GM19328 (cell line): ENCODE data around the gene CALY.

Source experiments
- ATAC-seq: cut with Tn5 transposase; IDR thresholded peaks from one replicate; pipeline ENCODE4 v1.9.1; 2021; ENCODE audit warnings: mild to moderate bottlenecking, moderate library complexity; ENCODE audit not compliant: unreplicated experiment

CALY gene

DNA sequence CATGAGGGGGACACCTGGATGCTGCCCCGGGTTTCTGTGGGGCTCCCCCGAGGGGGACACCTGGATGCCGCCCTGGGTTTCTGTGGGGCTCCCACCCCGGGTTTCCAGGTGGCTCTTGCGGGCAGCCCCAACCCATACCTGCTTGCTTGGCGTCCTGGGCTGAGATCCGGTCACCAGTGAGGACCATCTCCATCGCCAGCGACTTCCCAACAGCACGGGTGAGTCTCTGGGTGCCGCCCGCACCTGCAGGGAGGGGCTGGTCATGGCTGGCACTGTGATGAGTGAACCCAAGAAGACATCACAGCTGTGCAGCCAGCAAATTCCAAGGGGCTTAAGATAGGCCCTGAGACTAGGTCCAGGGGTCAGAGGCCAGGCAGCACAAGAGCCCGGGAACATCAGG lies 30.1 kb upstream of the CALY start:
- no peak for ATAC-seq

DNA sequence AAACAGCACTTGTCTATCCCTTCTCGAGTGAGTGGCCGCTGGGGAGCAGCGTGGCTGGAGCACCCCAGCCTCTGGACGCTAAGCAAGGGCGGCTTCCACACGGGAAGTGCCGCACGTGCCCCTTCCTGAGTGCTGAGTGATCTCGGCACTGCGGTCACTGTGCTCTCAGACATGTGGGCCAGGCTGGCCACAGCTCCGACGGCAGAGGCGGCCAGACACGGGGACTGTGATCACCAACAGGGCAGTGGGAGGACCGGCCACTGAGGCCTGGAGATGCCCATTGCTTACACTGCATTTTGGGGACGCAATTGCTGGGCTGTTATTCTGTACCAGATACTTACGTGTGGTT lies 29.4 kb upstream of the CALY start:
- no peak for ATAC-seq

DNA sequence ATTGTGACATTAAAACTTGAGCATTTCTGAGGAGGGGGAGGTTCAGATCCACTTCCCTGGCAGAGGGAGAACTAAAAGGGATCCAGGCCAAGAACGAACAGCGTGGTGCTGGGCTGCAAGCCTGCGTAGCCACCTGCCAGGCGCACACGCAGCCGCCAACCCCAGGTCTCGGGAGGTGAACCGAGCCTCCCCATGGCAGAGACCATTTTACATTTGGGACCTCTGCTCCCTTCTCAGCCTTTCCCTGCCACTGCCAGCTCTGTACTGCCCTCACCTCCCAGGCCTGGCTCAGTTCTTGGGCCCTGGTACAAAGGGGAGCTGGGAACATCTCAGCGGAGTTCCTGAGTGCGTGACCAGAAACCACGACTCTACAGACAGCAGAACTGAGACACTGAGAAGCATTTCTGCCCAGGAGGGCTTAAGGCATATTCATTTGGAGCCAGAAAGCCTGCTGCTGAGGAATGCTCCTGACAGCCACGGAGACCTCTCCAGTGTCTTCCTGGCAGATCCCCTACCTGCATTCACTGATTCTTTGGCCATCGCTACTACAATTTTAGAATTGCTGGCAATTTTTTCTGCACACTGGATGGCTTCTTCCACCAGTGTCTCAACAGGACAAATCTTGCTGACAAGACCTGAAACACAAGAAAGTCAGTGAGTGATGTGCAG lies 28.9 kb upstream of the CALY start:
- no peak for ATAC-seq

DNA sequence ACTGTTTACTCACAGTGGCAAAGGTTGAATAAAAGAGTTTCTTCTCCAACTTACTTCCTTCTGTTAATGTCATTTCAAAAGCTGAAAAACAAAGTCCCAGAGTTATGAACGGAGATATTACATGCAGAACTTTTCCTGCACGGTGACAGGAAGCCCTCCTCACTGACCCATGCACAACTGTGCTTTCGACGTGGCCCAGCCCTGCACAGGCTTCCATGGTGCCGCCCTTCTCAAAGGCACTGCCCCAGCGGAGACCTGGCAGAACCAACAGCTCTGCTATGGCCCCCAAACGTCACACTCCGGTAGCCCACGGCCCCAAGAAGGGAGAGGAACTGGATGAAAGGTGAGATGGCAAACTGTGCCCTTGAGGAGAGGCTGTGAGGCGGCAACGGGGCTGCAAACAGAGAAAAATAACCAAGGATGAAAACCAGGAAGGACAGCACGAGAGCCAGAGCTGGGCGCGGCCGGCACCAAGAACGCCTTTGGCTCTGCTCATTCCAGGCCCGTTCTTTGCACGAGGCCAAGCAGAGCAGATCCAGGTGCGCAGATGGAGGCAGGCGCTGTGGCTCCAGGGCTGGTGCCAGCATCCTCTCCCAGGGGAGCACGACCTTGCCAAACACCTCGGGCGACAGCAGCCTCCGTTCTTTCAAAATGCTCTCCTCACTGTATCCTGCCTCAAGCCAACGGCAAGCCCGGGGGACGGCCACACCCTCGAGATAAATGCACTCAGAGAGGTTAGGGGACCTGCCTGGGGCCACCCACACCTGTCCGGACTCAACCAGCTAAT lies 28.1 kb upstream of the CALY start:
- no peak for ATAC-seq

DNA sequence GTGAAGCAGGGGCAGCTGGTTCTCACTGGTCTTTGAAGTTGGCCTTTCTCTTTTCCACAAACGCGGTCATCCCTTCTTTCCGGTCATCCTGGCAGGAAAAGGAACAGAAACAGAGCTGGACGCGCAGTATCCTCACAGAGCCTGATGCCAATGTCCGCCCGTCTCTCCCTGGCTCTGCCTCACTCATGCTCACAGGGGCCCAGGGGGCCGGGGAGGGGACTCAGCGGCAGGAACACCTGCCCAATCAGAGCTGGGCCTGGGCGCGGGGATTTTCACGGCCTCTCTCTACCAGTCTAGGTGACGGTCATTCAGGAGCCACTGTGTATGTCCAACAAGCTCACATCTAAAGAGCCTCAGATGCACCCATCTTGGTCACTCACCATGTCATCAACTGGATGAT lies 26.1 kb upstream of the CALY start:
- no peak for ATAC-seq

DNA sequence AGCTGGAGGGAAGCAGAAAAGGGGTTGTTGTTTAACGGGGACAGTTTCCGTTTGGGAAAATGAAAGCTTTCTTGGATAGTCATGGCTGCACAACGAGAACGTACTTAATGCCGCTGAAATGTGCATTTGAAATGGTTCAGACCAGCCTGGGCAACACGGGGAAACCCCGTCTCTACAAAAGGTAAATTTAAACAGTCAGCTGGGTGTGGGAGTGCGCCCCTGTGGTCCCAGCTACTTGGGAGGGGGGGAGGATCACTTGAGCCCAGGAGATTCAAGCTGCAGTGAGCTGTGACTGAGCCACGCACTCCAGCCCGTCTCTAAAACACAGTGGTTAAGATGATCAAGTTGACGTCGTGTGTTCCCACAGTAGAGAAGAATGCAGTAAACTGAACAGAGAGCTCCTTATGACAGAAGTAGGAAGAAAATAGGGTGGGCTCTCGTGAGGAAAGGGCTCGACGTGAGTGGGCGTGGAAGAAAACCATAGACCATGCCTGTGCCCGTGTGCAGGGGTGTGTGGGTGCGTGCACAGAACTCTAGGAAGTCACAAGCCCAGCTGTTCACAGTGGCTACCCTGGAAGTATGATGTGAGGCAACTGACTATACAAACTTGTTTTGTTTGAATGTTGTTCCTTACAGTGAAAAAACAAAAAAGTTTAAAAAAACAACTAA lies 25.2 kb upstream of the CALY start:
- no peak for ATAC-seq

DNA sequence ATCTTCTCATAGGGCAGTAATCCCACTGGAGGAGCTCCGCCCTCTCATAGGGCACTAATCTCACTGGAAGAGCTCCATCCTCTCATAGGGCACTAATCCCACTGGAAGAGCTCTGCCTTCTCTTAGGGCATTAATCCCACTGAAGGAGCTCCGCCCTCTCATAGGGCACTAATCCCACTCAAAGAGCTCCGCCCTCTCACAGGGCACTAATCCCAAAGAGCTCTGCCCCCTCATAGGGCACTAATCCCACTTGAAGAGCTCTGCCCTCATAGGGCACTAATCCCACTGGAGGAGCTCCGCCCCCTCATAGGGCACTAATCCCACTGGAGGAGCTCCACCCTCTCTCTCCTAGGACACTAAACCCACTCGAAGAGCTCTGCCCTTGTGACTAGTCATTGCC lies 24.5 kb upstream of the CALY start:
- ATAC-seq, result no peak

DNA sequence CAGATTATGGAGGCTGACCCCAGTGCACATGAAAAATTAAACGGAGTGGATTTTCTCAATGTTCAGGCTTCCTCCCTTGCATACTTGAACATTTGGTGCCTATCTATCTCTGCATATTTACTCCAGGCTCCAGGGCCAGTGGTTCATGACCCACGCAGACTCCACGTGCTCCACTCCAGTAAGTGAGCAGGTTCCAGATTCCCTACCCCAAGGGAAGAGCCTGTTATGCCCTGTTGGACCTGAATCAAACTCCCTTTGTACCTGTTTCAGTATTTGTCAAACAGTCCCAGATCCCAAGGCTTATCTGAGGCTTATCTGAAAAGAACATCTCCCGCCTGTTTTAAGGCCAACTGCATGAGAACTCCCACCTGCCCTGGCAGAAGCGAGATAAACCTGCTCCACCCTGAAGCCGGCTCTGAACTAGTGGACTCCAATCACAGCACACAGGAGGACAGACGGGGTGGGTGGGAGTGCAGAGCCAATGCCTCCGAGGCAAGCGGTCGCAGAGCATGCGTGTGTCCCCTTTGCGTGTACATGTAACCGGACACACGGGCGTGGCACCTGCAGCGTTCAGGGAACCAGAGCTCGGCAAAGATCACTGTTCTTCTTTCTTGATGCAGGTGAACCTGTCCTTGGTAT lies 23.4 kb upstream of the CALY start:
- ATAC-seq, result no peak

DNA sequence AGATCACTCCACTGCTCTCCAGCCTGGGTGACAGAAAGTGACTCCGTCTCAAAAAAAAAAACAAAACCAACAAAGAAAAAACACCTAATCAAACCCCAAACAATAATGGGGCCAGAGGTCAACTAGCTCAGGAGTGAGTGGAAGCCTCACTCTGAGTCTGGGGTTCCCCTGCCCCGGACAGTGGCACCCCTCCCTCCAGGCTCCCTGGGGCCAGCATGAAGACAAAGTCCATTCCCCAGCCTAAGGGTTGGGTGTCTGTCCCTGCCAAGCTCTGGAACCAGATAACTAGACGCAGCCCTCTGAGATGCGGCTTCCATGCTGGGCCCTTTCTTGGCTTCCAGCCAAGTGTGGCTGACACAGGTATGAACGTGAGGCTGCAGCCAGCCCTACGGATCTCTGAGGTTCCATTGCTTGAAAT lies 22.9 kb upstream of the CALY start:
- ATAC-seq, result no peak

DNA sequence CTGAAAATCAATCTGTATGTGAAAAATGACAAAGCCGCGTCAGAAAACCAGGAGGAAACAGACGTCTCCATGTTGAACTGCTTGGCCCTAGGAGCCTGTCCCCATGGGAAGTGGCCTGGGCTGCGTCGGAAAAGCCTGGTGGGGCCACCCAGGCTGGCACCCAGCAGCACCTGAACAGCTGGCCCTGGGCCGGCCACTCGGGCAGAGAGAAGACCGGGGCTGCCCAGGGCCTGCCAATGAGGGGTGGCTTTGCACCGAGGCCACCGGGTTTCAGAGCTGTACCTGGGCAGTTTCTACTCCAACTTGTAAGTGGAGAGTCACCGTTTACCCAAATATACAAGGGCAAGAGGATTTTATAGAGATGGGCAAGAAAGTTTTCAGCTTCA lies 22.2 kb upstream of the CALY start:
- ATAC-seq, result no peak

DNA sequence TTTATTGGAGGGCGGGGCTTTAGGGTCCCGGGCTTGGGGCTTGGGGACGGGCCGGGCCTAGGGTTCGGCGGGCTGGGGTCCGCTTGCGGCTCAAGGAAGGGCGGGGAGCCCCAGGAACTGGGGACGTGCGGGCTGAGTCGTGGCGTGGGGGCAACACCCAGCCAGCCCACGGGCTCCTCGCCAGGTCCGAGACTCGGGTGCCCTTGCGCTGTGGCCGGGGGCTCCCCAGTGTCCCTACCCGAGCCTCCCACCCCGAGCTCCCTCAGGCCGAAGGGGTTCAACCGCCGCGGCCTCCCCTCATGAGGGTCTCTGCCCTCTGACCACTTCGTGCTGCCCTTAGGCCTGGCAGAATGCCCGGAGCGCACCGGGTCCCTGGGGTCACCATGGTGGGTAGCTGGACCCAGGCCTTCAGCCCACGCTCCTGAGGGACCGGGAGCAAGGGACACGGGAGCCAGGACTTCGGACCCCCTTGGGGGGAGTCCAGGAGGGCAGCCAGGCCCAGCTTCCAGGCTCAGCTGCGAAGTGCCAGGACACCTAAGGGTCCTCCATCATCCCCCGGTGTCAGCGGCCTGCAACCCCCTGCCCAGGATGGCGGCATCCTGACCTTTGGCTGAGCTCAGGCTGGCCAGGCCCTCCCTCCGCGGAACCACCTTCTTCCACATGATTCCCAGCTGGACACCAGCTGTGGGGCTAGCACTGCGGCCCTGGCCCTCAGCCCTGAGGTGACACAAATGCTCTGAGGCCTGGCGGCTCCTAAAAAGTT lies 21.6 kb upstream of the CALY start:
- ATAC-seq, result no peak

DNA sequence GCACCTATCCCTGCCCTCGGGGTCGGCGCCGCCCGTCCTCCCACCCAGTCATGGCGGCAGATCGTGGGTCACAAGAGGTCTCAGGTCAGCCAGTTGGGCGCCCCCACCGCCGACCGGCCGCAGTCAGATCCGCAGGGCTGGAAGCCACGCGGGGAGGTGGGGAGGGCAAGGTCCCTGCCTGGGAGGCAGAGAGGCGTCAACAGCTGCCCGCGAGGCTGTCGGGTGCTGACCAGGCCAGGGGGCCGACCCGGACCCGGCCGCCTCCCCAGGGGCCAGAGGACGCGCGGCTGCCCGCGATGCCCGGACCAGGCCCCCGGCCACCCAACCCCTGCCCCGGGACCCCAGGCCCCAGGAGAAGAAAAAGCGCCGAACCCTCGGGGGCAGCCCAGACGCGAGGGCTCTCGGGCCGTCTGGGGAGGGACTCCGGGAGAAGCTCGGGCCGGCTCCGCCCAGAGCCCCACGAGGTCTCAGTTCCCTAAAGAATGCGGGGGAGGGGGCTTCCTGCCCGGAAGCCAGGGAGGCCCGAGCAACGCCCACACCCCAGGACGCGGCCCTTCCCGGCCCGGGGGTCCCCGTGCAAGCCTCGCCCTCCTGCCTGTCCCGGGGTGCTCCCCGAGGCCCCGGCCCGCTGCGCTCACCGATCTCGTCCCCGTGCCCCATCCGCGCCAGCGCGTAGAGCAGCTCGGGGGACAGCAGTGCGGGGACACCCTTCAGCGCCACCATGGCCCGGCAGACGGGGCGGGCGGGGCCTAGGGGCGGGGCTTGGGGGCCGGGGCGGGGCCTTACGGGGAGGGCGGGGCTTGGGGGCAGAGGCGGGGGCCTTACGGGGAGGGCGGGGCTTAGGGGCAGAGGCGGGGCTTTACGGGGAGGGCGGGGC lies 20.8 kb upstream of the CALY start, which contains the start of gene FUOM:
Gene FUOM (minus strand): TSS at position 735 of the 877 bp plus-strand sequence. CDS start 12 bp downstream, at position 723.
- peak; percentile 66 for ATAC-seq

DNA sequence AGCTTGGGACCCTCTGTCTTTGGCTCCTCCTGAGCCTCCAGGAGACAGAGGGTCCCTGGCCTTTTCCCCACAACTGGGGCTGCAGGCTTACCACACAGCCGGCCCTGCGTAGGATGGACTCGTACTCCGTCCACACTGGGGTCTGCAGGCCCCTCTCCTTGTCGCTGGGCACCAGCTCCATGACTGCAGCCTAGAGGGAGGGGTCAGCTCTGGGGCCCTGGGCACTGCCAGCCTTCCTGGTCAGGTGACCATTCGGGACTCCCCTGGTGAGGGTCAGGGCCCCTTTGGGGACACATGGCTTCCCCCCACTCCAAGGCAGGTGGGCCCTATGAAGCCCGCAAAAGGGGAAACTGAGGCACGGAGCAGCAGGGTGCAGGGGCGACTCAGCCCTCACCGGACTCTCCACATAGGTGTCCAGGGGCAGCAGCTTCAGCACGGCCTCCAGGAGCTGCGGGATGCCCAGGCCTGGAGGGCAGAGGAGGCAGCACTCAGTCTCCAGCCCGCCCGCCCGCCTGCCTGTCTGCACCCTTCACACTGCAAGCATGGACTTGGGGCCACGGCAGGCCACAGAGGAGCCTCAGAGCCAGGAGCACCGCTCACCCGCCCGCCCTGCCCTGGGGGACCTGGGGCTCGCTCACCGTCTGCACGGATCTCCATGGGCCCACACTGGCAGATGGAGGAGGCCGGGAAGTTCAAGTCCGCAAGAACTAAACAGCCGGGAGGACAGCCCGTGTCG lies 20.0 kb upstream of the CALY start:
- no peak for ATAC-seq

DNA sequence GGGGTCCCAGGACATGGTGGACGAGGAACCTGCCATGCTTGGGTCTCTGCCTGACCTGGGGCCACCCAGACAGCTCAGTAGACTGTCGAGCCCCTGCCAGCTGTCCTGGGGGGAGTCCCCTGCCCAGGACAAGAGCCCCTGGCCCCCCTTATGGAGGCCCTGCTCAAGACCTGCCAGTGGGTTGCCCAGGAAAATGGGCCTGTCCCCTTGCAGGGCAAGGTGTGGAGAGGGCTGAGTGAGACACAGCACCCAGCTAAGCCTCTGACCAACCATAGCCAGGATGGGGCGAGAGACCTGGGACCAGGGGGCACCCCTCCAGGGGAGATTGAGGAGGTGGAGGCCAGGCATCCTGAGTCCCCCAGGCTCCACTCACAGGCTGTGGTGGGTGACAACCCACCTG lies 19.3 kb upstream of the CALY start:
- no peak for ATAC-seq

DNA sequence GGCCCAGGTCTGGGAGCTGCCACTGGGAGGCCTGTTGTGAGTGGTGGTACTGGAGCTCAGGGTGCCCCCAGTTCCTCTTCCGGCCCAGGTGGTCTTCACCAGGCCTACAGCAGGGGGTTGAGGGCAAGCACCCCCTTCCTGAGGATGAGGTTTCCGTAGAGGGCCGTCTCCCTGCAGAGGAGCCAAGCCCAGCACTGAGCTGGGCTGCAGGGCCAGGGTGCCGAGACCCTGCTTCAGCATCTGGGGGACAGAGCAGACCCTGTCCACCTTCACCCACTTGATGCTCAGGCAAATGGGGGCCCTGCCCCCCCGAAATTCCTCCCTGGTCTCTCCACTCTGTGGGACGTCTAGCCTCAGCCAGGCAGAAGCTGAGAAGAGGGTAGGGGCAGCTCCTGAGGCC lies 18.6 kb upstream of the CALY start:
- no peak for ATAC-seq

DNA sequence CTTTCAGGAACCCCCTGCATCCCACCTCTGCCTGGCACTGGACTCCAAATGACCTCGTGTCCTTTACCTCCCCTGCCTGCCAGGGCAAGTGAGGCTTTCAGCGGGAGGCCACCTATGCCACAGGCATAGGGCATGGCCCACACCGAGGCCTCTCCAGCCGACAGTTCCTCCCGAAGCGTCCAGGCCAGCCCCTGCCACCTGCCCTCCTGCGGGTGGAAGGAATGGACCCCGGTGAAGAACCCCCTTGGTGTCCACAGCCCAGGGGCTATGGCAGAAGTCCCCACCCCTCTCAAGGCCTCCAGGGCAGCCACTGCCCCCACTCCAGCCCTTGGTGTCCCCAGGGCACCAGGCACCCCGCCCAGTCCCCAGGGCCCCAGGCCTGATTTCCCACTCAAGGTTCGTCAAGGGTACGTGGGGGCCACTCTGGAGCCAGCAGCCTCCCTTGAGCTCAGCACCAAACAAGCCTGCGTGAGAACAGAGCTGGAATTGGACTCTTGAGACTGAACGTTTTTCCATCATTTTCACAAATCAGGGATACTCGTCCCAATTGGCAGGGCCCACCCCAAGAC lies 18.1 kb upstream of the CALY start:
- no peak for ATAC-seq

DNA sequence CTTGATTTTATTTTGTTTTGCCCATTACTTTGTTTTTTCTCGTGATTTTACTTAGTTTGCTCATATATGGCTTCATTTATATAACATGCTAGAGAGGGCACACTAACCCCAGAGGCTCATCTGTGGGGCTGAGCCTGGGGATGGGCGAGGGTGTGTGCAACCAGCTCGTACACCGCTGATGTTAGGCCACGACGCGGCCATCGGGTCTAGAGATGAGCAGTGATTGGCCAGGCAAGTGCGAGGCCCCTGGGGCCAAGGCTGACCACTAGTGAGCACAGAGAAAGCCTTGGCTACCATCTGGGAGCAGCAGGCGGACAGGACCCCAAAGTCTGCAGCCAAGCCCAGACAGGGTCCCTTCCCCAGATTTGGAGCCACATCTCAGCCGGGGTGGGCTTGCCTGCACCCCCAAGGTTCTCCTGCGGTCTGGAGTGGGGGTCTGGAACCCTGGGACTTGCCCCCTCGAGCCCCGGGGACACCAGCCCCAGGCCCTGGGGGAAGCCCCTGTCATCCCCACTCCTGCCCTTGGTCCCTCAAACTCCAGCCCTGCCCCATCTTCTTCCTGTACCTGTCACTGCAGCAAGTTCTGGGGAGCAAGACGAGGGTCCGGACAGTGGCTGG lies 17.4 kb upstream of the CALY start:
- no peak for ATAC-seq

DNA sequence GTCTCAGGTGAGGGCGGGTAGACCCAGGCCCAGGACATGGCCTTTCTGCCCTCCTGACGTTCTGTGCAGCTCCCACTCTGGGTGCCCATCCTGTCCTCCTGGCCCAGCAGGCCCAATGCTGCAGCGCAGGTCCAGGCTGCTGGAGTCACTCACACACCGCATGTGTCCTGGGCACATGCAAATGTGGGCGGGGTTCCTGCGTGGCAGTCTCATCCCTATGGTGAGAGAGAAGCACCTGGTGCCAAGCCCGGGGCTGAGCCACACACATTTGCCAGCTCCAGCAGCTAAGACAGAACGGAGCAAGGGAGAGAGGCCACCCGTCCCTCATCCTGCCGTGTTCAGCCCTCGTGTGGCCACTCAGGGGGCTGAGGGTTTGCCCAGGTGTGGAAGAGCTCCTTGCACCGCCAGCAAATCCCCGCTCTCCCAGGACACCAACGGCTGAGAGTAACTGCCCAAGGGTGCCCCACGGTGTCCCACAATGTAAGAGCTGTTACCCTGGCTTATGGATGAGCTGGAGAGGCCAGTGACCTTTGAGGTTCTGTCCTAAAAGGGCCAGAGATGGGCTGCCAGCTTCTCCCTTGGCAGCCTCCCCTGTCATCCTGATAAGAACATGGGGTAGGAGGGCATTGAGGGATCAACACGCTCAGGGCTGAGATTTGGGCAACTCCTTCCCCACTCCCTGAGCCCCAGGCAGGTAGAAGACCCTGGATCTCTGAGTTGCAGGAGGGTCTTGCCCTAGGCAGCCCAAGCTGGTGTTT lies 16.7 kb upstream of the CALY start:
- no peak for ATAC-seq
